Loucy (cell line): ENCODE results near the gene ORMDL2.

Experiments
- H2AFZ ChIP-seq: fragments of 200-600 bp; sonication (generic); 2 replicates; pipeline ENCODE4 v1.6.0; 2016; ENCODE audit warnings: antibody characterized with exemption, mild to moderate bottlenecking, low read length, moderate library complexity
- H3F3A ChIP-seq: fragments of 200-600 bp; 2 replicates; pipeline ENCODE4 v1.6.0; 2016; ENCODE audit warnings: antibody characterized with exemption, low read depth, mild to moderate bottlenecking
- H3K27me3 ChIP-seq: fragments of 200-600 bp; sonication (generic); 2 replicates; pipeline ENCODE4 v1.6.1; 2014; ENCODE audit warnings: low read length, mild to moderate bottlenecking; ENCODE audit not compliant: insufficient read depth, poor library complexity, severe bottlenecking
- H3K36me3 ChIP-seq: fragments of 200-600 bp; sonication (generic); 2 replicates; pipeline ENCODE4 v1.6.1; 2016; ENCODE audit warnings: low read length; ENCODE audit not compliant: insufficient read depth
- H3K4me1 ChIP-seq: fragments of 200-600 bp; sonication (generic); 2 replicates; pipeline ENCODE4 v1.5.1; 2014; ENCODE audit warnings: low read length, mild to moderate bottlenecking; ENCODE audit not compliant: insufficient read depth, poor library complexity, severe bottlenecking
- H3K4me2 ChIP-seq: fragments of 200-600 bp; sonication (generic); 2 replicates; pipeline ENCODE4 v1.6.0; 2014; ENCODE audit warnings: antibody characterized with exemption, low read length, low read depth, mild to moderate bottlenecking; ENCODE audit not compliant: poor library complexity, severe bottlenecking
- H3K4me3 ChIP-seq: fragments of 200-600 bp; sonication (generic); 2 replicates; pipeline ENCODE4 v1.5.1; 2014; ENCODE audit warnings: low read length, mild to moderate bottlenecking, mixed read lengths; ENCODE audit not compliant: poor library complexity, severe bottlenecking
- H3K79me2 ChIP-seq: fragments of 200-600 bp; sonication (generic); 2 replicates; pipeline ENCODE4 v1.6.1; 2014; ENCODE audit warnings: low read length; ENCODE audit not compliant: insufficient read depth
- H3K9ac ChIP-seq: fragments of 200-600 bp; sonication (generic); 2 replicates; pipeline ENCODE4 v1.6.0; 2014; ENCODE audit warnings: mild to moderate bottlenecking, low read depth, low read length, moderate library complexity; ENCODE audit not compliant: poor library complexity, severe bottlenecking
- H3K9me2 ChIP-seq: fragments of 200-600 bp; sonication (generic); replicated peaks from 2 replicates; pipeline ENCODE4 v1.6.1; 2016; ENCODE audit warnings: low read depth, low read length, mixed read lengths
- H3K9me3 ChIP-seq: fragments of 200-600 bp; sonication (generic); 2 replicates; pipeline ENCODE4 v1.6.1; 2014; ENCODE audit warnings: mild to moderate bottlenecking, antibody characterized with exemption, low read length, low read depth; ENCODE audit not compliant: insufficient read depth
- H4K20me1 ChIP-seq: fragments of 200-600 bp; sonication (generic); 2 replicates; pipeline ENCODE4 v1.6.0; 2014; ENCODE audit warnings: antibody characterized with exemption, low read length, mild to moderate bottlenecking; ENCODE audit not compliant: insufficient read depth, poor library complexity, severe bottlenecking
- EZH2phosphoT487 ChIP-seq: fragments of 200-600 bp; IDR thresholded peaks from 2 replicates; pipeline ENCODE4 v1.6.1; 2018; ENCODE audit warnings: antibody characterized with exemption, mild to moderate bottlenecking, moderate library complexity, borderline replicate concordance
- TF ChIP-seq, protein P1 (sequence below): fragments of 200-600 bp; sonication (generic); conservative IDR thresholded peaks from 2 replicates; pipeline ENCODE4 v1.5.1; 2014; ENCODE audit warnings: mild to moderate bottlenecking, antibody characterized with exemption, low read length

Gene ORMDL2

DNA sequence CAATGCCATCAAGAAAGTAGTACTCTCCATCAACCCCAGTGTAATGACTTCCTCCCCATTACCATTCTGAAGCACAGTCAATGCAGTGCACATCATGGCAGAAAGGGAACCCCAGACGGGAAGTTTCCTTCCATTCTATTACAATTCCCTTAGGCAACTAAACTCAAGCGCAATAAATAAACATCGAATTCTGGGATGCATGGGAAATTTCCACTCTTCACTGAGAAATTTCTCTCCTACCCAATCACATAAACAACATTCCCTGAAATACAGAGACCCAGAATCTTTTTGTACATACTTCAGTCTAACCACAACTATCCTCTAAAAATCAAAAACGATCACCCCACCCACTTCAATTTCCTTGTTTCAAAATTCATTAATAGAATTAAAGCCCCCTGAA, 20.3 kb upstream of the ORMDL2 start:
- H3K4me2 ChIP-seq: no peak overlapping the region
- no peak overlapping the region for H3K4me3 ChIP-seq
- H3K36me3 ChIP-seq: peaks cover 90% of the 10 kb centered on the region
- no peaks in the 10 kb centered on the region for H3K27me3 ChIP-seq
- peaks cover 3% of the 10 kb centered on the region for H3K4me1 ChIP-seq
- no peaks in the 10 kb centered on the region for H3K9me2 ChIP-seq
- TF ChIP-seq EZH2phosphoT487: no peak
- TF ChIP-seq, protein P1, sequence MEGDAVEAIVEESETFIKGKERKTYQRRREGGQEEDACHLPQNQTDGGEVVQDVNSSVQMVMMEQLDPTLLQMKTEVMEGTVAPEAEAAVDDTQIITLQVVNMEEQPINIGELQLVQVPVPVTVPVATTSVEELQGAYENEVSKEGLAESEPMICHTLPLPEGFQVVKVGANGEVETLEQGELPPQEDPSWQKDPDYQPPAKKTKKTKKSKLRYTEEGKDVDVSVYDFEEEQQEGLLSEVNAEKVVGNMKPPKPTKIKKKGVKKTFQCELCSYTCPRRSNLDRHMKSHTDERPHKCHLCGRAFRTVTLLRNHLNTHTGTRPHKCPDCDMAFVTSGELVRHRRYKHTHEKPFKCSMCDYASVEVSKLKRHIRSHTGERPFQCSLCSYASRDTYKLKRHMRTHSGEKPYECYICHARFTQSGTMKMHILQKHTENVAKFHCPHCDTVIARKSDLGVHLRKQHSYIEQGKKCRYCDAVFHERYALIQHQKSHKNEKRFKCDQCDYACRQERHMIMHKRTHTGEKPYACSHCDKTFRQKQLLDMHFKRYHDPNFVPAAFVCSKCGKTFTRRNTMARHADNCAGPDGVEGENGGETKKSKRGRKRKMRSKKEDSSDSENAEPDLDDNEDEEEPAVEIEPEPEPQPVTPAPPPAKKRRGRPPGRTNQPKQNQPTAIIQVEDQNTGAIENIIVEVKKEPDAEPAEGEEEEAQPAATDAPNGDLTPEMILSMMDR: no peak
- H4K20me1 ChIP-seq: peaks cover 22% of the 10 kb centered on the region
- H3F3A ChIP-seq: no peaks in the 10 kb centered on the region
- no peak overlapping the region for H2AFZ ChIP-seq
- no peaks in the 10 kb centered on the region for H3K9me3 ChIP-seq
- no peak overlapping the region for H3K9ac ChIP-seq
- H3K79me2 ChIP-seq: peaks cover 26% of the 10 kb centered on the region; the same call in 1 of the 2 replicates

DNA sequence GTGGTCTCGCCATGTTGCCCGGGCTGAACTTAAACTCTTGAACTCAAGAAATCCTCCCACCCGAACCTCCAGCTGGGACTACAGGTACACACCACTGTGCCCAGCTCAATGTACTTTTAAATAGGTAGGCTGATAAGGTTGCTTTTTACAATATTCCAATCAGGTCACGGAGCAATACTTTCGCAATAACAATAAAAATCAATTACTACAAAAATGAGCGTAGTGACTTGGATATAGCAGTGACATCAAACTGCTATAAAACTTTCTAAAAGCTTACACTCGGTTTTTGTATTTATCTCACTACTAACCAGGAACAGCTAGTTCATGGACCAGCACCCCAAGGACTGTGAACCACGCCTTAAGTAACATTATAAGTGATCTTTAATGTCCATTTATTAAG, 10.9 kb upstream of the ORMDL2 start:
- Histone ChIP-seq H3K36me3 (peaks cover 38% of the 10 kb centered on the region; the same call in 1 of the 2 replicates), H3K9ac (no peak overlapping the region), H3K9me2 (no peaks in the 10 kb centered on the region), H3K79me2 (peaks cover 92% of the 10 kb centered on the region), H3K4me1 (peaks cover under 1% of the 10 kb centered on the region), H3K4me3 (no peak overlapping the region), H3K27me3 (no peaks in the 10 kb centered on the region), H4K20me1 (peaks cover 69% of the 10 kb centered on the region), H3F3A (no peaks in the 10 kb centered on the region), H3K9me3 (no peaks in the 10 kb centered on the region), H3K4me2 (no peak overlapping the region), H2AFZ (no peak overlapping the region)
- TF ChIP-seq, protein P1: no peak
- no peak for TF ChIP-seq EZH2phosphoT487

DNA sequence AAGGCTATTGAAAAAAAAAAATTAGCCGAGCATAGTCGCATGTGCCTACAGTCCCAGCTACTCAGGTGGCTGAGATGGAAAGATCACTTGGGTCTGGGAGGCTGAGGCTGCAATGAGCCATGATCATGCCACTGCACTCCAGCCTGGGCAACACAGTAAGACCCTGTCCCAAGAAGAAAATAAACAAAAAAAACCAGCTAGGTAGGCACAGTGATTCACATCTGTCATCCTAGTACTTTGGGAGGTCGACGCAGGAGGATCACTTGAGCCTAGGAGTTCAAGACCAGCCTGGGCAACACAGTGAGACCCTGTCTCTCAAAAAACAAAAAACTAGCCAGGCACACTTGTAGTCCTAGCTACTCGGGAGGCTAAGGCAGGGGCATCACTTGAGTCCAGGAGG, 8.6 kb upstream of the ORMDL2 start:
- H3K9ac ChIP-seq: no peak overlapping the region
- peaks cover 19% of the 10 kb centered on the region; the same call in 1 of the 2 replicates for H3K36me3 ChIP-seq
- no peaks in the 10 kb centered on the region for H3K9me2 ChIP-seq
- H3K4me1 ChIP-seq: peaks cover 13% of the 10 kb centered on the region
- H3K9me3 ChIP-seq: no peaks in the 10 kb centered on the region
- no peak for TF ChIP-seq EZH2phosphoT487
- TF ChIP-seq, protein P1: no peak
- peaks cover 100% of the 10 kb centered on the region for H3K79me2 ChIP-seq
- H2AFZ ChIP-seq: no peak overlapping the region
- no peaks in the 10 kb centered on the region for H3F3A ChIP-seq
- no peak overlapping the region for H3K4me2 ChIP-seq
- no peak overlapping the region for H3K4me3 ChIP-seq
- peaks cover 71% of the 10 kb centered on the region for H4K20me1 ChIP-seq
- no peaks in the 10 kb centered on the region for H3K27me3 ChIP-seq
